Panc1 (cell line): Measurements from ENCODE around the gene ZNF620. TPM values are rescaled to one million over a fixed set of nuclear protein-coding genes. Genes with fewer than 3 reads are reported as not detected.

Source experiments
- ATAC-seq: fragments of 200-7000 bp; cut with Tn5 transposase; 2 replicates; pipeline ENCODE4 v1.9.1; 2020; ENCODE audit warnings: mild to moderate bottlenecking, moderate library complexity
- BruUV-seq: library from RNA; stranded (reverse); fragments of 400-500 nt; replicated peaks from 2 replicates; lab custom pipeline; 2021; lab: Mats Ljungman, UMichigan
- CTCF ChIA-PET: fragments of 300-600 bp; sonication (Branson Sonifier 250); formaldehyde crosslinking; loops from one replicate; lab custom pipeline; 2022; ENCODE audit warnings: antibody characterized with exemption; lab: Charles Lee
- POLR2A ChIA-PET: fragments of 300-600 bp; sonication (Branson Sonifier 250); formaldehyde crosslinking; loops from one replicate; lab custom pipeline; 2022; ENCODE audit warnings: antibody characterized with exemption; lab: Charles Lee
- DNase-seq: peaks from one replicate; pipeline ENCODE4 v3.0.0-alpha.2; 2010; ENCODE audit warnings: low read depth, low spot score
- H3K27ac ChIP-seq: 2 replicates; pipeline ENCODE4 v1.5.1; 2011; ENCODE audit warnings: mild to moderate bottlenecking, low read length, inconsistent platforms
- H3K27me3 ChIP-seq: fragments of 200-500 bp; sonication (Bioruptor generic); 2 replicates; pipeline ENCODE4 v1.6.0; 2014; ENCODE audit warnings: low read length, inconsistent platforms; ENCODE audit not compliant: control insufficient read depth, insufficient read depth
- H3K36me3 ChIP-seq: fragments of 200-500 bp; sonication (Bioruptor generic); 2 replicates; pipeline ENCODE4 v1.5.1; 2014; ENCODE audit warnings: inconsistent platforms, mild to moderate bottlenecking, low read length, moderate library complexity; ENCODE audit not compliant: control insufficient read depth, insufficient read depth
- H3K4me1 ChIP-seq: 2 replicates; pipeline ENCODE4 v1.5.1; 2011; ENCODE audit warnings: inconsistent platforms, mild to moderate bottlenecking, low read length, moderate library complexity; ENCODE audit not compliant: control insufficient read depth, insufficient read depth
- H3K4me3 ChIP-seq, 2 experiments: 2 replicates each; pipeline ENCODE4 v1.5.1; 2011 to 2012; ENCODE audit warnings: low read depth in 2 of 2, low read length in 2 of 2, mild to moderate bottlenecking in 2 of 2, inconsistent platforms in 1 of 2, moderate library complexity in 1 of 2
- H3K9me3 ChIP-seq: fragments of 200-500 bp; sonication (Bioruptor generic); 2 replicates; pipeline ENCODE4 v1.5.1; 2014; ENCODE audit warnings: low read depth, mild to moderate bottlenecking, inconsistent platforms, low read length, moderate library complexity; ENCODE audit not compliant: control insufficient read depth, insufficient read depth
- CTCF ChIP-seq: fragments of 450-650 bp; IDR thresholded peaks from 2 replicates; pipeline ENCODE4 v1.5.1; 2017; ENCODE audit warnings: mild to moderate bottlenecking
- POLR2AphosphoS5 ChIP-seq: IDR thresholded peaks from 2 replicates; pipeline ENCODE4 v1.6.1; 2012; ENCODE audit warnings: mild to moderate bottlenecking, low read depth, low read length, moderate library complexity
- REST ChIP-seq, 2 experiments: IDR thresholded peaks; 2 replicates each; pipeline ENCODE4 v1.6.1; 2011 to 2012; ENCODE audit warnings: low read depth in 2 of 2, control low read depth in 1 of 2, low read length in 1 of 2, mild to moderate bottlenecking in 1 of 2, moderate library complexity in 1 of 2; ENCODE audit not compliant: insufficient read depth in 1 of 2
- SIN3A ChIP-seq: IDR thresholded peaks from 2 replicates; pipeline ENCODE4 v1.6.1; 2012; ENCODE audit warnings: low read depth, mild to moderate bottlenecking, low read length, moderate library complexity, borderline replicate concordance; ENCODE audit not compliant: insufficient read depth
- TCF7L2 ChIP-seq: IDR thresholded peaks from 2 replicates; pipeline ENCODE4 v1.6.1; 2011; ENCODE audit warnings: mild to moderate bottlenecking, low read depth, low read length, inconsistent platforms
- in situ Hi-C: cut with HindIII; loops from 2 replicates; pipeline ENCODE4 v1.10.0; 2016; ENCODE audit warnings: low sequenced_read_pairs, low pct_unique_long_range_greater_than_20kb
- intact Hi-C: fragments of 100-400 bp; cut with micrococcal nuclease; formaldehyde crosslinking; loops from one replicate; pipeline ENCODE4 v1.10.0; 2022; ENCODE audit not compliant: unreplicated experiment
- total RNA-seq: library from RNA; stranded (reverse); gene quantifications from one replicate; pipeline ENCODE4 v1.2.1, GENCODE V29; 2021; ENCODE audit not compliant: unreplicated experiment

Gene ZNF620
- total RNA-seq, 1 experiment from 2014 or later: 1.3 TPM

- DNase-seq (peak; percentile 76), ATAC-seq (peak; percentile 43; the same call in 1 of the 2 replicates)
- no peak for TF ChIP-seq SIN3A
- Histone ChIP-seq H3K4me3 (peak overlapping the region in 1 of 2 experiments; percentile 67; a peak in 2 of 4 replicates), H3K4me1 (no peaks in the 10 kb centered on the region; the same call in 1 of the 2 replicates), H3K9me3 (no peaks in the 10 kb centered on the region), H3K27ac (no peak overlapping the region), H3K36me3 (peaks cover 2% of the 10 kb centered on the region; the same call in 1 of the 2 replicates), H3K27me3 (no peaks in the 10 kb centered on the region)
- no TSS peak for BruUV-seq
- in situ Hi-C loops: no loop called here
- ChIA-PET POLR2A (no interaction called here), CTCF (no interaction called here)
- intact Hi-C loops: no loop called here
These were observed 1.0 kb upstream of the ZNF620 start for GRCh38 chr3:40504636-40505430.

- TF ChIP-seq REST (IDR thresholded peaks at IDR 0.05; ENCODE audit: insufficient read depth in 1 of 2, low read depth in 2 of 2, low read length in 1 of 2): no peak
- no peak for TF ChIP-seq CTCF
- TF ChIP-seq POLR2AphosphoS5: no peak
- TF ChIP-seq TCF7L2: no peak
- TF ChIP-seq SIN3A: no peak
These were observed 5.3 kb downstream of the ZNF620 start for GRCh38 chr3:40511031-40511718.

More at GRCh38 chr3:40511031-40511718, 5.3 kb downstream of the ZNF620 start:
- peaks cover 2% of the 10 kb centered on the region; the same call in 1 of the 2 replicates for H3K36me3 ChIP-seq
- ATAC-seq (no peak), DNase-seq (no peak)
- CTCF ChIA-PET: no interaction called here
- POLR2A ChIA-PET: no interaction called here
- no peaks in the 10 kb centered on the region for H3K27me3 ChIP-seq
- in situ Hi-C loops (no loop called here), intact Hi-C loops (no loop called here)
- H3K4me3 ChIP-seq: no peak overlapping the region
- H3K4me1 ChIP-seq: no peaks in the 10 kb centered on the region; the same call in 1 of the 2 replicates
- H3K27ac ChIP-seq: no peak overlapping the region
- no peaks in the 10 kb centered on the region for H3K9me3 ChIP-seq
- BruUV-seq: no TSS peak
